GM10847 (cell line): ENCODE data around the gene POT1.

Source experiments
- POLR2A ChIP-seq: IDR thresholded peaks from 2 replicates; pipeline ENCODE4 v1.6.1; 2011; ENCODE audit not compliant: insufficient read length; ENCODE audit errors: extremely low read depth

Gene POT1

DNA sequence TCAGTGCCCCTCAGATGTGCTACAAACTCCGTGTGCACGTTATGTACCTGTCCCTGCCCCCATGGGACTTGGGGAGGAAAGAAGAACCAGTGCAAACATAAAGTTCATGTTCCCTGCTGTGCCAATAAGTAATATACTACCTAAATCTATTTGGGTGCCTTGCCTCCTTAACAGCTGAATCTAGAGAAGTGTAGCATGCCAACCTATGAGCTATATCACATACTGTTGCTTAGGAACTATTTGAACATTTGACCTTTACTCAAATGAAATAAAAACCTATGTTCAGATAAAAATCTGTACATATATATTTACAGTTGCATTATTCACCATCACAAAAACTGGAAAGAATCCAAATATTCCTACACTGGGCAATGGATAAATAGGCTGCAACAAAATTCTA lies 9.8 kb downstream of the POT1 start:
- no peak for TF ChIP-seq POLR2A

DNA sequence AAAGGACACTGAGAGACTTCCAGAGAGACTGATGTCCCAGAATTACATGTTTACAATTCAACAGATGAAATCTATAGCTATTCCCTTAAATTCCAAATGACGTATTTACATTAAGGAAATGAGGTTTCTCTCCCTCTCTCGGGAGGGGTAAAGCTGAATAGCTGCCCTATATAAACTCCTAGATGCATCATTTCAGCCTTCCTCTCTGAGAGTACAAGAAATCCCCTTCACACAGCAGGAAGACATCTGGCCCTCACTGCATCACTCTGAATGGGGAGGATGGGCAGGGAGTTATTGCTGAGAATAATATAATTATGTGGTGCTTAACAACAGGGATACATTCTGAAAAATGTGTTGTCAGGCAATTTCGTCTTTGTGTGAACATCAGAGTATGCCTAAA lies 11.0 kb downstream of the POT1 start:
- TF ChIP-seq POLR2A = no peak

DNA sequence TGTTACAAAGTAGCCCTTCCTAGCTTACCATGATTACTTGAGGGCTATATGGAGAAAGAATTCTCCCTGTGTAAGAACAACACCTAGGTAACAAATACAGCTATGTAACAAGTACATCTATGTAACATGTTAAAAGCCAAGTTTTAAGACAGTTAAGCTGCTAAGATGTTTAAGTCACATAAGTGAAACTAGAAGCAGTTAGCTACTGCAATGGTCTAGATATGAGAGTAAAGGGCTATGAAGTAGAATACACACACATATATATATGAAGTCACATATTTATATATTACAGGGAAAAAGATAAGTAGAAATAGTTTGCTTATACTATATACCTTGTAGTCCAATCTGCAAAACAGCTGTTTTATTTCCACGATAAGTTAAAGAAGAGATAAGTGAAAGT lies 14.4 kb downstream of the POT1 start:
- TF ChIP-seq POLR2A = no peak

DNA sequence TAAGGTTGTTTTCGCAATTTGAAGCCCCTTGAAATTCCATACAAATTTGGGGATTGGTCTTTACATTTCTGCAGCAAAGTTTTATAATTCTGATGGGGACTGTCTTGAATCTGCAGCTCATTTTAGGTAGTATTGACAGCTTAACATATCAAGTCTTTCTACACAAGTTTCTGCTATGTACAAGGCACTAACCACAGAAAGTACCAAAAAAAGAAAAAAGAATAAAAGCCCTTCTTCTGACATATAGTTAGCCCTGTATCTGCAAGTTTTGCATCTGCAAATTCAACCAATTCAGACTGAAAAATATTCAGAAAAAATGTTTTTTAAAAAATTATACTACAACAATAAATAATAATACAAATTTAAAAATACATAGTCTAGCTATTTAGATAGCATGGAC lies 15.3 kb downstream of the POT1 start:
- TF ChIP-seq POLR2A = no peak

DNA sequence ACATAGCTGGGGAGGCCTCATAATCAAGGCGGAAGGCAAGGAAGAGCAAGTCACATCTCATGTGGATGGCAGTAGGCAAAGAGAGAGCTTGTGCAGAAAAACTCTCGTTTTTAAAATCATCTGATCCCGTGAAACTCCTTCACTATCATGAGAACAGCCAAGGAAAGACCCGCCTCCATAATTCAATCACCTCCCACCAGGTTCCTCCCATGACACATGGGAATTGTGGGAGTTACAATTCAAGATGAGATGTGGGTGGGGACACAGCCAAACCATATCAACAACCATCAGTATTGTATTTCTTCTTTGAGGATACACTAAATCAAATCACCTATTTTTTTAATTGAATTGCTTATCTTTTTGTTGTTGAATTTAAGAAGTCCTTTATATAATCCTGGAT lies 16.7 kb downstream of the POT1 start:
- TF ChIP-seq POLR2A = no peak

DNA sequence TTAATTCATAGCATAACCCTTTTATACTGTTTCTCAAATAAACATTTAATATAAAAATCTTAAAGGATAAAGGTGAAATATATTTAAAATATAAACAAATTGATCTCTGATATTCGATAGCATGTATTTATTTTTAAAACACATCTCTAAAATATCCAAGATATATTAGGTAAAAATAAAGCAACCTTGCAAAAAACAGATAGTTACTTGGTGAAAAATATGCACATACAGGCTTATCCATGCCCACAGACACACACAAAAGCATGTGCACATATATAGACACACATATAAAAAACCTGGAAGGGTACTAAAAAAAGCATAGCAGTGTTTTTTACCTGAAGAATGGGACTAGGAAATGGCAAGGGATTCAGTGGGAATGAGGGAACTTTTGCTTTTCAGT lies 19.8 kb downstream of the POT1 start:
- TF ChIP-seq POLR2A = no peak

DNA sequence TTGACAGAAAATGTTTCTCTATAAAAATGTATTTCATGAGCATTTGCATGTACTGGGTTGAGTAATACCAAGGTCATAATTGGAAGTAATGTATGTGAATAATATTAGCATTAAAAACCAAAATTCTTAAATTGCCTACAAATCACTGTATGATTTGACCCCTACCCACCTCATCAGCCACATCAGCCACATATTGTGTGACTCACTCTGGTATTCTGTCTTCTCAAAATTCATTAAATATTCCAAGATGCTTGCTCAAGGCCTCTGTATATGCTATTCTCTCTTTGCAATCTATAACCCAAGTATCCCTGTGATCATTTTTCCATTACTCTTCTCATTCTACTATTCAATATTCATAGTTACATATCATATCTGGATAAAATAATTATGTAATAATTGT lies 21.4 kb downstream of the POT1 start:
- TF ChIP-seq POLR2A = no peak

DNA sequence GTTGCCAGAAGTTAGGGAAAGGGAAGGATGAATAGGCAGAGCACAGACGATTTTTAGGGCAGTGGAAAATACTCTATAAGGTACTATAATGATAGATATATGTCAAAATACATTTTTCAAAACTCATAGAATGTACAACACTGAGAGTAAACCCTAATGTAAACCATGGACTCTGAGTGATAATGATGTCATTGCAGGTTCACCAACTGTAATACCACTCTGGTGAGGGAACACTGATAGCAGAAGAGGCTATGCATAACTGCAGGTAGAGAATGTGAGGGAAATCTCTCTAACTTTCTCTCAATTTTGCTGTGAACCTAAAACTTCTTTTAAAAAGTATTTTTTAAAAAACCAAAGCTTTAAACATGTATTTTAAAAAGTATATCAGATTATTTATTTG lies 22.1 kb downstream of the POT1 start:
- no peak for TF ChIP-seq POLR2A

DNA sequence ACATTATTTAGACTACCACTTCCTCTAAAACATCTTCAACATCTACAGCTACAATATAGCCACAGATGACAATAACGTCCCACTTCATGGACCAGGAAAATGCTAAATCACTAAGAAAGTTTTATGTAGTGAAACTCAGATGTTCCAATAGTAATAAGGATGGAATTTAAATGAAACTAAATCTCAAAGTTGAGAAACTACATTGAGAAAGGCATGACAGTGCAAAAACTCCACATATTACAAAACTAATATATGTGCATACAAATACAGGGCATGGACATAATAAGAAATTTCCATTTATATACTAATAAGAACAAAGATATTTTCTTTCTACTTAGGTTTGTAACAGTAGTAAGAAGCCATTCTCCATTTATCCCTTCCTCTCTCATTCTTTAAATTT lies 31.1 kb downstream of the POT1 start:
- no peak for TF ChIP-seq POLR2A

DNA sequence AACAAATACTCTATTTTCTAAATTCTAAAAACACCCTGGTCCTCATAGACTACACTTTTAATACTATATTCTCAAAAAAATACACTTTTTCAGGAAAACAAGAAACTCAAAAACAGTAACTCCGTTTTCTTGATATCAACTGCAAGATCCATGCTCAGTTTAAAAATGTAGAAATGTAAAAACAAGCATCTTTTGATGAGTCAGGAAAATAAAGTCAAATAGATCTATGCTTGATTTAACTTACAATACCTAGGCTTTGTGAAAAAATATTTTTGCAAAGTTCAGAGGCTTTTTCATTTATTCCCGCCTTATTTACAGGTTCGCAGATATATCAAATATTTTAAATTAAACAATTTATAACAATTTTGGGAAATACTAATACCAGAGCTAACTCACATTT lies 33.6 kb downstream of the POT1 start:
- no peak for TF ChIP-seq POLR2A

DNA sequence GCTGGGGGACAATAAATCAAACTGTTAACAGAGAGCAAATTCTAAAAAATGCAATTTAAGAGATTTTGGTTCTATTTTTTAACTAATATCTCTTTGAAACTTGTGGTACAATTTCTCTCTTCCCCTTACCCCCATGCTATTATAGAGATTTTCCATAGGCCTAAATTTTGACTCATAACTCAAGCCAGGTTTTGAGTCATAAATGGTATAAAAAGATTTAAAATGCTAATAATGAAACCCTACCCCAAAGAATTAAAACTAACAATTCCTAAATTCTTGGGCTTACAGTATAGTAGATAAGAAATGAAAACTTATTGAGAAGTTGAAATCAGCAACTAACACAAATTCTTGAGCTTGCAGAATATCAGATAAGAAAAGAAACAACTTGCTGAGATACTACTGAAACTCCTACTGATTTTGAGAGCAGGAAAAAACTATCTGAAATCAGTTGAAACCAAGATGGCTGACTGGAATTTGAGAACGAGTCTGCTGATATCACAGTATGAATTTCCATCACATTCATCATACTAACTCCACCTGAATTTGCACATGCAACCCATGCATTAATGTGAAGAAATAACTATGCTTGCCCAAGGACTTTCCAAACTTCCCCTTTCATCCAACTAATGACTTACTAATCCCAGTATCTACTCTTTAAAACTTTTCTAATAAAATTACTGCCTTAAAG lies 36.3 kb downstream of the POT1 start:
- TF ChIP-seq POLR2A = no peak

DNA sequence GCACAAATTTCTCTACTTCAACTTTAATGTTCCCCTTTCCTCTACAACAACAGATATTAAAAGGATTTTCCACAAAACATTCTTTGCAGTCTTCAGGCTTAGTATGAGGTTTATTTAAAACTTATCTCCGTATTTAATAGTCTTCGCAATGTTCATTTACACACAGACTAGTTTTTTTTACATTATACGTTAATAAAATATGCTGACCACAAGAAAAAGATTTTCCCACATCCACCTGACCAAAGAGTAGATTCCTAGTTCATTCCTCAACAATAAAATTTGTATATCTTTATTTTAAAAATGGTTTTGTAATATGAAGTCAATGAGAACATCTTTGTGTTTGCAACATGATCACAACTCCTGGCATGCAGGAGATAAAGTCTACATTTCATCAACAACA lies 42.4 kb downstream of the POT1 start:
- TF ChIP-seq POLR2A = no peak

DNA sequence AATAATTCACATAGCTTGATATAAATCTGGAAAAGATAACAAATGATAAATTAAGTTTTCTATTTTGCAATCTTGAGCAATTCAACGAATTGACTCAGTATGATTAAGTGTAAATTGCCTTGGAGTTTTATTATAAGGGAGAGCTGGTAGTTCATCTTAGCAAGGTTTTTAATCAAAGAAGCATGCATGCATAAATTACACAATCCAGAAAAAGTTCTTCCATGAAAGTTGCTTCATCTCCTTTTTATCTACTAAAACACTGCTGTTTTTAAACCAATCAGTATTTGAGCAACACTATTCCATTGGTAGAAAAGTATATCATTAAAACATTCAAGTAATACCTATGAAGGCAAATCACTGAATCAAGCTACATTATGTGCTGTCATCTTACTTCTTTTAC lies 47.6 kb downstream of the POT1 start:
- no peak for TF ChIP-seq POLR2A

DNA sequence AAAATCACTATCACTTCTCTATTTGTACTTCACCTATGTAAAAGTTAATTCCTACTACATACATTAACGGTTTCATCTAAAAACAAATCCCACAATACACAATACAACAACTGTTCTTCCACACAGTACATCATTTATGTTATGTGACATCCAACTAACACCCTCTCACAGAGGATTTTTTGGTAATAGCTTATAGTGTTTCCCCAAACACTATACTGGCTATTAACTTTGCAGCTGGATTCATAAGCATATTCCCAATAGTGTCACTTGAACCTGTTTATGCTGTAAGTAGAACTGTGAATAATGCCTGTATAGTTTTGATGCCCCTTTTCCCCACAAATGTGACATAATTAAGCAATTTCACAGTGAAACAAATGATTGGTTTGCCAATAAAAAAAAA lies 49.9 kb downstream of the POT1 start:
- no peak for TF ChIP-seq POLR2A

DNA sequence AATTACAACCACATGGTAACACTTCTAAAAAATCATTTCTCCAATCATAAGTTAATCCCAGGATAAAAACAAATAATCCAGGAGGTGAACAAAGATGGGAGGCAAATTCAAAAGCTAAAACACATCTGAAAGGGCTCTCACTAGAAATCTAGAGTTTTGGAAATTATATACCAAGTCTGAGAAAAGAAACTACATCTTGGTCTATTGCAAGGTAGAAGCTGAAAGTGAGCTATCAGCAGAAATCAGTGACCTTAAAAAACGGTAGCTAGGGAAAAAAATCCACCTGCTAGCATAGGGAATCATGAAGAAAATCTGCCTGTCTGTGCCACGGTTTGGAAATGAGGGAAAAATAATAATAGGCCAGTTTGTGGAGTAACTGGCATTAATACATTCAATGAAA lies 50.5 kb downstream of the POT1 start:
- no peak for TF ChIP-seq POLR2A

DNA sequence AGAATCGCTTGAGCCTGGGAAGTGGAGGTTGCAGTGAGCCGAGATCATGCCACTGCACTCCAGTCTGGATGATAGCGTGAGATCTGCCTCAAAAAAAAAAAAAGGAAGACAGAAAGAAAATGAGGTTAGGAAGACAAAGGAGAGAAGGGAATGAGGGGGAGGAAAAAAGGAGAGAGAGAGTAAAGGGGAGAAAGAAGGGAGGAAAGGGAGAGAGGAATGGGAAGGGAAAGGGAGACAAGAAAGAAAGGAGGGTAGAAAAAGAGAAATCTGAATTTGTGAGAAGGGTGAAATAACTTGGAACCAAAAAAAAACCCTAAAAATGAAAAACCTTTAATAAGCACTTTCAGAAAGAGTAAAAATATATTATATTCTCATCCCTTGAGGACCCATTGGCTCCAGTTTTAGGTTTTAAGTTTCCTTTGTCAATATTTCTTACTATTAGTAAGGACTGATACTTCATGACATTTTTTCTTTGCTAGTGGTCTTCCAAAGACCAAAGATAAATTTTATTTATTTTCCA lies 54.9 kb downstream of the POT1 start:
- no peak for TF ChIP-seq POLR2A

DNA sequence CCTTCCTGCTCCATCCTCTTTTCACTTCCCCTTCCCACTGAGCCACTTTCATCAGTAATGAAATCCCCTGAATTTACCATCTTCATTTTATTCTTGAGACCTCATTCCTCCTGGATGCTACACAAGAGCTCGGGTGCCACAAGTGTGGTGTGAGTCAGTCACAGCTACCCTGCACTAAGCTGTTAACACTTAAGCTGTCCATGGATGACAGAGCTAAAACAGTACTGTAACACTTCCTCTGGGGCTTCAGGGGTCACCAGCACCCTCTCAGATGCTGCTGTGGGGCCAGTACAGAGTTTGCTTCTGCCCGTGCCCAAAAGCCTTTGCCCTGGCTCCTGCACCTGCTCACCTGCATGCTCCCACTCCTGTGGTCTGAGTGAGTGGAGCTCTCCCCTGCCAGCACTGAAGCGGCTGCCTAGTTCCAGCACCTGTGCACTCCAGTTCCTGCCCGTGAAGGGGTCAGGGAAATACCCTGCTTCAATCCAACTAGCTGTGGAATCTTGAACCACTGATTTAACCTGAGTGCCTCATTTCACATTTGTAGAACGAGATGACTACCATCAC lies 71.9 kb downstream of the POT1 start:
- TF ChIP-seq POLR2A = no peak
